Heart left ventricle (tissue), 13 donors: ENCODE measurements around the gene RAB20.

ENCODE experiments used
- POLR2A ChIP-seq, 2 donors: fragments of 450-650 bp; IDR thresholded peaks; one replicate each; pipeline ENCODE4 v1.6.1; 2017; ENCODE audit warnings: antibody characterized with exemption in 2 of 2, mild to moderate bottlenecking in 2 of 2, moderate library complexity in 2 of 2
- TF ChIP-seq, protein P1 (sequence below), 12 donors: fragments of 200-600 bp; sonication (generic) in 4 of 12; IDR thresholded peaks; one replicate each; pipeline versions ENCODE4 v1.5.0 to v1.8.0; 2018 to 2022; ENCODE audit warnings: antibody characterized with exemption in 12 of 12, mild to moderate bottlenecking in 5 of 12
- donor health status: ischemic (EF 13 %, LVEDD 7.1; RV severe dilation, severe dysfunction).
- donor health status: DM: no; HTN: yes; CAD: no.
- donor health status: DM: no; HTN: no; CAD: no.
- donor health status: ischemic (EF 25% LVEDD 6.9; RV normal size, moderate dysfunction).
- donor health status: ischemic (EF 25% LVEDD 5.7; RV mildly dilated, moderate dysfunction).
- donor health status: ischemic (EF 35%, LVEDD 5.7; RV mildly dilated, moderate dysfunction).
- donor health status: nonischemic (EF 11% LVEDD 7.7; RV severe dilation, severe dysfunction).
- donor health status: DM: yes; HTN: yes; CAD: no.
- donor health status: PGD.
- donor health status: ischemic (EF 29% LVEDD 5.4; RV normal size, mild dysfunction).
- donor health status: nonischemic (EF 23%, LVEDD 6.1; RV moderate dilation, normal function).

- TF ChIP-seq POLR2A (IDR thresholded peaks at IDR 0.05) = no peak
- TF ChIP-seq, protein P1, sequence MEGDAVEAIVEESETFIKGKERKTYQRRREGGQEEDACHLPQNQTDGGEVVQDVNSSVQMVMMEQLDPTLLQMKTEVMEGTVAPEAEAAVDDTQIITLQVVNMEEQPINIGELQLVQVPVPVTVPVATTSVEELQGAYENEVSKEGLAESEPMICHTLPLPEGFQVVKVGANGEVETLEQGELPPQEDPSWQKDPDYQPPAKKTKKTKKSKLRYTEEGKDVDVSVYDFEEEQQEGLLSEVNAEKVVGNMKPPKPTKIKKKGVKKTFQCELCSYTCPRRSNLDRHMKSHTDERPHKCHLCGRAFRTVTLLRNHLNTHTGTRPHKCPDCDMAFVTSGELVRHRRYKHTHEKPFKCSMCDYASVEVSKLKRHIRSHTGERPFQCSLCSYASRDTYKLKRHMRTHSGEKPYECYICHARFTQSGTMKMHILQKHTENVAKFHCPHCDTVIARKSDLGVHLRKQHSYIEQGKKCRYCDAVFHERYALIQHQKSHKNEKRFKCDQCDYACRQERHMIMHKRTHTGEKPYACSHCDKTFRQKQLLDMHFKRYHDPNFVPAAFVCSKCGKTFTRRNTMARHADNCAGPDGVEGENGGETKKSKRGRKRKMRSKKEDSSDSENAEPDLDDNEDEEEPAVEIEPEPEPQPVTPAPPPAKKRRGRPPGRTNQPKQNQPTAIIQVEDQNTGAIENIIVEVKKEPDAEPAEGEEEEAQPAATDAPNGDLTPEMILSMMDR (IDR thresholded peaks at IDR 0.05) = no peak
Observed at GRCh38 chr13:110519506-110519905, 42.0 kb downstream of the RAB20 start.
